Fibroblast of lung (primary cell): ENCODE measurements around the gene PACSIN2. TPM values are rescaled to one million over a fixed set of nuclear protein-coding genes. Genes with fewer than 3 reads are reported as not detected.

Experiments used
- DNase-seq, 2 donors: peaks; one replicate each; pipeline versions ENCODE4 v3.0.0 to v3.0.0-alpha.2; 2010; ENCODE audit warnings: low read depth in 2 of 2
- H2AFZ ChIP-seq: 2 replicates; pipeline ENCODE4 v1.5.1; 2012; ENCODE audit warnings: low read length, control low read depth, inconsistent platforms
- H3K27ac ChIP-seq: 2 replicates; pipeline ENCODE4 v1.5.1; 2011; ENCODE audit warnings: low read length, control low read depth; ENCODE audit not compliant: insufficient read depth
- H3K27me3 ChIP-seq: 2 replicates; pipeline ENCODE4 v1.5.1; 2011; ENCODE audit warnings: mild to moderate bottlenecking, low read length; ENCODE audit not compliant: control insufficient read depth, insufficient read depth
- H3K36me3 ChIP-seq: 2 replicates; pipeline ENCODE4 v1.5.1; 2011; ENCODE audit warnings: low read length; ENCODE audit not compliant: control insufficient read depth, insufficient read depth
- H3K4me1 ChIP-seq: 2 replicates; pipeline ENCODE4 v1.5.1; 2011; ENCODE audit warnings: low read length; ENCODE audit not compliant: control insufficient read depth, insufficient read depth; ENCODE audit errors: extremely low read depth
- H3K4me2 ChIP-seq: 2 replicates; pipeline ENCODE4 v1.5.1; 2011; ENCODE audit warnings: low read length, control low read depth; ENCODE audit not compliant: insufficient read depth; ENCODE audit errors: extremely low read depth
- H3K4me3 ChIP-seq, 4 experiments: fragments of 200-600 bp in 1 of 4; sonication (generic) in 1 of 4; replicated peaks in 1 of 4; 2 replicates each; pipeline ENCODE4 v1.5.1; 2011 to 2016; ENCODE audit warnings: low read length in 4 of 4, low read depth in 3 of 4, mild to moderate bottlenecking in 3 of 4, control low read depth in 2 of 4, inconsistent platforms in 1 of 4, mixed read lengths in 1 of 4; ENCODE audit not compliant: insufficient read depth in 1 of 4; ENCODE audit errors: control extremely low read depth in 1 of 4
- H3K79me2 ChIP-seq: 2 replicates; pipeline ENCODE4 v1.5.1; 2012; ENCODE audit warnings: mild to moderate bottlenecking, low read length, inconsistent platforms; ENCODE audit not compliant: control insufficient read depth, insufficient read depth
- H3K9ac ChIP-seq: 2 replicates; pipeline ENCODE4 v1.5.1; 2011; ENCODE audit warnings: mild to moderate bottlenecking, low read length, control low read depth; ENCODE audit not compliant: insufficient read depth
- H3K9me3 ChIP-seq: 2 replicates; pipeline ENCODE4 v1.5.1; 2012; ENCODE audit warnings: low read depth, low read length; ENCODE audit not compliant: control insufficient read depth, insufficient read depth
- H4K20me1 ChIP-seq: 2 replicates; pipeline ENCODE4 v1.5.1; 2011; ENCODE audit warnings: low read length; ENCODE audit not compliant: control insufficient read depth, insufficient read depth; ENCODE audit errors: extremely low read depth
- CTCF ChIP-seq, 2 donors: IDR thresholded peaks in 1 of 2; conservative IDR thresholded peaks in 1 of 2; 1 replicate in 1 of 2; 2 replicates in 1 of 2; pipeline ENCODE4 v1.5.1; 2011 to 2012; ENCODE audit warnings: low read length in 2 of 2, control low read depth in 1 of 2, inconsistent platforms in 1 of 2, low read depth in 1 of 2, mild to moderate bottlenecking in 1 of 2
- EZH2 ChIP-seq: IDR thresholded peaks from 2 replicates; pipeline ENCODE4 v1.5.1; 2012; ENCODE audit warnings: low read length, control low read depth, mild to moderate bottlenecking; ENCODE audit errors: missing control alignments
- polyA plus RNA-seq, 2 donors: library from polyadenylated mRNA; depleted of rRNA in 1 of 2; stranded (reverse) in 1 of 2; unstranded in 1 of 2; fragments of >200 nt; gene quantifications; 2 replicates each; pipeline ENCODE4 v1.2.1, GENCODE V29; 2011 to 2012; ENCODE audit warnings: missing spikeins in 1 of 2
- total RNA-seq: library from RNA; depleted of rRNA; stranded (reverse); fragments of >200 nt; gene quantifications from 2 replicates; pipeline ENCODE4 v1.2.1, GENCODE V29; 2014

PACSIN2 gene
- total and polyA plus RNA-seq, 2 donors (not counting 1 experiment from before 2014, with no cell fraction given), result 30.1 to 41.4 TPM

GRCh38 chr22:42945027-42945426, 69.9 kb downstream of the PACSIN2 start:
- H3K27ac ChIP-seq, result no peak overlapping the region
- no peaks in the 10 kb centered on the region for H3K27me3 ChIP-seq
- peaks cover 14% of the 10 kb centered on the region for H3K4me1 ChIP-seq
- H4K20me1 ChIP-seq, result no peaks in the 10 kb centered on the region
- no peak overlapping the region for H3K4me2 ChIP-seq
- no peak overlapping the region for H3K9ac ChIP-seq
- H2AFZ ChIP-seq, result no peak overlapping the region
- peaks cover 2% of the 10 kb centered on the region for H3K36me3 ChIP-seq
- no peak for TF ChIP-seq EZH2
- TF ChIP-seq CTCF (conservative IDR thresholded peaks at IDR 0.05 in 1 of 2, IDR thresholded peaks at IDR 0.05 in 1 of 2; ENCODE audit: low read depth in 1 of 2, low read length in 2 of 2), result no peak
- DNase-seq, result no peak
- no peaks in the 10 kb centered on the region for H3K9me3 ChIP-seq
- H3K4me3 ChIP-seq, result no peak overlapping the region
- H3K79me2 ChIP-seq, result peaks cover 28% of the 10 kb centered on the region

- Histone ChIP-seq H4K20me1 (no peaks in the 10 kb centered on the region), H3K4me3 (no peak overlapping the region), H3K27ac (no peak overlapping the region), H3K79me2 (peaks cover 29% of the 10 kb centered on the region), H3K4me2 (no peak overlapping the region), H2AFZ (no peak overlapping the region), H3K9ac (no peak overlapping the region), H3K4me1 (peaks cover 19% of the 10 kb centered on the region), H3K9me3 (no peaks in the 10 kb centered on the region), H3K36me3 (peaks cover 2% of the 10 kb centered on the region), H3K27me3 (no peaks in the 10 kb centered on the region)
- DNase-seq, result no peak
- TF ChIP-seq EZH2 (no peak), CTCF (conservative IDR thresholded peaks at IDR 0.05 in 1 of 2, IDR thresholded peaks at IDR 0.05 in 1 of 2; ENCODE audit: low read depth in 1 of 2, low read length in 2 of 2) (no peak)
Measured at GRCh38 chr22:42944409-42944808, 70.5 kb downstream of the PACSIN2 start.

GRCh38 chr22:42943981-42944380, 71.0 kb downstream of the PACSIN2 start:
- Histone ChIP-seq H3K27ac (no peak overlapping the region), H3K4me1 (peaks cover 19% of the 10 kb centered on the region), H3K9ac (no peak overlapping the region), H2AFZ (no peak overlapping the region), H3K27me3 (no peaks in the 10 kb centered on the region), H3K9me3 (no peaks in the 10 kb centered on the region), H4K20me1 (no peaks in the 10 kb centered on the region), H3K79me2 (peaks cover 29% of the 10 kb centered on the region), H3K36me3 (peaks cover 2% of the 10 kb centered on the region), H3K4me2 (no peak overlapping the region), H3K4me3 (no peak overlapping the region)
- TF ChIP-seq EZH2, result no peak
- TF ChIP-seq CTCF (conservative IDR thresholded peaks at IDR 0.05 in 1 of 2, IDR thresholded peaks at IDR 0.05 in 1 of 2; ENCODE audit: low read depth in 1 of 2, low read length in 2 of 2), result no peak
- no peak for DNase-seq
